GM12878 (cell line): Measurements from ENCODE around the gene TOP3A.

Experiments used
- ATF3 ChIP-seq: IDR thresholded peaks from 2 replicates; pipeline ENCODE4 v1.6.1; 2011; ENCODE audit warnings: low read depth, mild to moderate bottlenecking, low read length, moderate library complexity, borderline replicate concordance; ENCODE audit errors: extremely low read depth
- BCL11A ChIP-seq: IDR thresholded peaks from 2 replicates; pipeline ENCODE4 v1.6.1; 2011; ENCODE audit warnings: low read depth, low read length
- CTCF ChIP-seq, 3 experiments: IDR thresholded peaks in 2 of 3; conservative IDR thresholded peaks in 1 of 3; 2 replicates each; pipeline ENCODE4 v1.5.1; 2011; ENCODE audit warnings: low read depth in 3 of 3, low read length in 3 of 3, mild to moderate bottlenecking in 3 of 3, control low read depth in 2 of 3, moderate library complexity in 2 of 3, inconsistent platforms in 1 of 3, mixed read lengths in 1 of 3; ENCODE audit not compliant: control insufficient read depth in 2 of 3, insufficient read depth in 1 of 3; ENCODE audit errors: extremely low read depth in 1 of 3
- NFYB ChIP-seq: IDR thresholded peaks from 2 replicates; pipeline ENCODE4 v1.6.1; 2011; ENCODE audit warnings: low read depth, mild to moderate bottlenecking, low read length, improper control_type of control experiment, moderate library complexity; ENCODE audit not compliant: insufficient read depth
- POLR2A ChIP-seq: IDR thresholded peaks from 2 replicates; pipeline ENCODE4 v1.6.1; 2011; ENCODE audit warnings: low read depth, mild to moderate bottlenecking, low read length
- RFX5 ChIP-seq: IDR thresholded peaks from 2 replicates; pipeline ENCODE4 v1.6.1; 2011; ENCODE audit warnings: low read depth, low read length, improper control_type of control experiment
- SREBF1 ChIP-seq: IDR thresholded peaks from 2 replicates; pipeline ENCODE4 v1.6.1; 2012; ENCODE audit warnings: mild to moderate bottlenecking, low read length

- TF ChIP-seq ATF3 = no peak
- no peak for TF ChIP-seq CTCF (IDR thresholded peaks at IDR 0.05 in 2 of 3, conservative IDR thresholded peaks at IDR 0.05 in 1 of 3; ENCODE audit: control insufficient read depth in 2 of 3, extremely low read depth in 1 of 3, insufficient read depth in 1 of 3, low read depth in 3 of 3, low read length in 3 of 3)
- TF ChIP-seq RFX5 = no peak
- TF ChIP-seq SREBF1 = no peak
- no peak for TF ChIP-seq POLR2A
- TF ChIP-seq BCL11A = no peak
- TF ChIP-seq NFYB = no peak
Observed at GRCh38 chr17:18300725-18301480, 13.9 kb downstream of the TOP3A start.
